ENCODE measurements around the gene SCFD2. TPM values are rescaled to one million over a fixed set of nuclear protein-coding genes. Genes with fewer than 3 reads are reported as not detected.
"Not testable (repeated sequence)": the region's sequence is repeated elsewhere in the genome, so short reads cannot be mapped to it uniquely, and the experiment has no call there.

SCFD2 gene
- total RNA-seq, result 10 to 100 TPM; 20.3 to 27.4 TPM

GRCh38 chr4:53365486-53366300 is at the start of gene SCFD2:
Gene SCFD2, minus strand, starts transcription at chr4:53366061.
- Histone ChIP-seq H3K27ac (peak within 1 kb of the TSS; percentile 44 to 47), H3K4me3 (peak within 1 kb of the TSS; percentile 91), H3K4me1 (ENCODE audit: control insufficient read depth in 1 of 2, low read depth in 2 of 2) (peaks cover 17 to 40% of the 10 kb centered on the region in 2 donors), H3K9me3 (no peaks in the 10 kb centered on the region), H3K36me3 (no peaks in the 10 kb centered on the region), H3K27me3 (replicated peaks; ENCODE audit: insufficient read depth) (no peaks in the 10 kb centered on the region)
- ATAC-seq (ENCODE audit: insufficient number of reproducible peaks, low FRiP score, low read depth) (peak; percentile 100), DNase-seq (ENCODE audit: low spot score) (peak; percentile 99)
- no peak for TF ChIP-seq CTCF (IDR thresholded peaks at IDR 0.05)

DNA sequence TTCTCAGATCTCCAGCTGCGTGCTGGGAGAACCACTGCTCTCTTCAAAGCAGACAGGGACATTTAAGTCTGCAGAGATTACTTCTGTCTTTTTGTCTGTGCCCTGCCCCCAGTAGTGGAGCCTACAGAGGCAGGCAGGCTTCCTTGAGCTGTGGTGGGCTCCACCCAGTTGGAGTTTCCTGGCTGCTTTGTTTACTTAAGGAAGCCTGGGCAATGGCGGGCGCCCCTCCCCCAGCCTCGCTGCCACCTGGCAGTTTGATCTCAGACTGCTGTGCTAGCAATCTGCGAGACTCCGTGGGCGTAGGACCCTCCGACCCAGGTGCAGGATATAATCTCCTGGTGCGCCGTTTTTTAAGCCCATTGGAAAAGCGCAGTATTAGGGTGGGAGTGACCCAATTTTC is 43.6 kb upstream of the SCFD2 start:
- not testable (repeated sequence) for DNase-seq (ENCODE audit: low spot score); H3K4me1 ChIP-seq (ENCODE audit: control insufficient read depth in 1 of 2, low read depth in 2 of 2); H3K9me3 ChIP-seq; ATAC-seq (ENCODE audit: insufficient number of reproducible peaks, low FRiP score, low read depth); H3K27ac ChIP-seq; H3K36me3 ChIP-seq; H3K27me3 ChIP-seq (replicated peaks; ENCODE audit: insufficient read depth); H3K4me3 ChIP-seq

- Histone ChIP-seq H3K27me3 (replicated peaks; ENCODE audit: insufficient read depth) (no peaks in the 10 kb centered on the region), H3K4me3 (no peak overlapping the region), H3K4me1 (ENCODE audit: control insufficient read depth in 1 of 2, low read depth in 2 of 2) (peaks cover 13 to 20% of the 10 kb centered on the region in 2 donors), H3K27ac (no peak overlapping the region), H3K36me3 (peaks cover 3% of the 10 kb centered on the region), H3K9me3 (no peaks in the 10 kb centered on the region)
- ATAC-seq (ENCODE audit: insufficient number of reproducible peaks, low FRiP score, low read depth) (no peak), DNase-seq (ENCODE audit: low spot score) (no peak)
- no peak for TF ChIP-seq CTCF (IDR thresholded peaks at IDR 0.05)
Measured at GRCh38 chr4:53380221-53380620, 14.4 kb upstream of the SCFD2 start.

DNA sequence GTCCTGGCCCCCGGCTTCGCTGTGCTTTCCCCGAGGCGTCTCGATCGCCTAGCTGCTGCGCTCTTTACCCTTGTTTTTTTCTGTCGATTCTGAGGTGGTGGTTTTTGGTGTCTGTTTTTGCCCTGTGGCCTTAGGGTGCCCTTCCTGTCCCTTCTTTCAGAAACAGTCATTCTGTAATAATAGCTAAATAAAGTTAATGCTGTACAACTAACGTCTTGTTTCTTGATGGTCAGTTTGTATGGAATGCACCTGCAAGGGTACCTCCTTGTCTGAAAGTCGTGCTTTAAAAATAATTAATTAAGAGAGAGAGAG is 12.3 kb upstream of the SCFD2 start:
- Histone ChIP-seq H3K36me3 (no peaks in the 10 kb centered on the region), H3K9me3 (no peaks in the 10 kb centered on the region), H3K4me3 (peak overlapping the region; percentile 93), H3K4me1 (ENCODE audit: control insufficient read depth in 1 of 2, low read depth in 2 of 2) (peaks cover 13 to 20% of the 10 kb centered on the region in 2 donors), H3K27me3 (replicated peaks; ENCODE audit: insufficient read depth) (no peaks in the 10 kb centered on the region), H3K27ac (peak overlapping the region; percentile 83 to 87)
- TF ChIP-seq CTCF (IDR thresholded peaks at IDR 0.05), result no peak
- DNase-seq (ENCODE audit: low spot score) (no peak), ATAC-seq (ENCODE audit: insufficient number of reproducible peaks, low FRiP score, low read depth) (no peak)

GRCh38 chr4:53377319-53378170 is 11.7 kb upstream of the SCFD2 start, which contains the start of gene FIP1L1:
Gene FIP1L1, plus strand, starts transcription at chr4:53377641. Its CDS starts 198 bp downstream, at chr4:53377839.
- no peak for TF ChIP-seq CTCF (IDR thresholded peaks at IDR 0.05)
- Histone ChIP-seq H3K27ac (peak within 1 kb of the TSS; percentile 83 to 87), H3K36me3 (no peaks in the 10 kb centered on the region), H3K4me1 (ENCODE audit: control insufficient read depth in 1 of 2, low read depth in 2 of 2) (peaks cover 13 to 20% of the 10 kb centered on the region in 2 donors), H3K9me3 (no peaks in the 10 kb centered on the region), H3K27me3 (replicated peaks; ENCODE audit: insufficient read depth) (no peaks in the 10 kb centered on the region), H3K4me3 (peak within 1 kb of the TSS; percentile 93)
- DNase-seq (ENCODE audit: low spot score), result peak; percentile 76
- peak; percentile 98 for ATAC-seq (ENCODE audit: insufficient number of reproducible peaks, low FRiP score, low read depth)
